HG03469 (cell line): ENCODE measurements around the gene CALD1.

ENCODE experiments used
- ATAC-seq: cut with Tn5 transposase; IDR thresholded peaks from one replicate; pipeline ENCODE4 v1.9.1; 2021; ENCODE audit warnings: mild to moderate bottlenecking, moderate library complexity, moderate number of reproducible peaks; ENCODE audit not compliant: unreplicated experiment

CALD1 gene

GRCh38 chr7:134763960-134764359 lies 15.5 kb upstream of the CALD1 start:
- ATAC-seq: no peak

DNA sequence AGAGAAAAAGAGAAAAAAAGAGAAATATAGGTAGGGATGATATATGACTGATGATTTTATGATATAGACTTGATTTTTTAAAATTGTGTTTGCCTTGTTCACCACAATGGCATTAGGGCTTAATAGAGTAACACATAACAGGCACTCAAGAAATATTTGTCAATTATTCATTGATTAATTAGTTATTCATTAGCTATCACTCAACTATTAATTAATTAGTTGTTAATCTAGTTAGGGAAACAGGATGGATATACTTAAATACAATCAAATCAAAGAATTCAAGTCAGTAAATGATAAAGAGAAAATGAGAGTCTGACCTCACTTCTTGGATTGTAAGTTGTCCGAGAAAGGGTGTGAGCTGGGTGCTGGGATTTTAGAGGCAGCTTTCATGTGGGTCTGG lies 15.1 kb upstream of the CALD1 start:
- no peak for ATAC-seq

GRCh38 chr7:134766779-134767519 lies 12.5 kb upstream of the CALD1 start:
- no peak for ATAC-seq

DNA sequence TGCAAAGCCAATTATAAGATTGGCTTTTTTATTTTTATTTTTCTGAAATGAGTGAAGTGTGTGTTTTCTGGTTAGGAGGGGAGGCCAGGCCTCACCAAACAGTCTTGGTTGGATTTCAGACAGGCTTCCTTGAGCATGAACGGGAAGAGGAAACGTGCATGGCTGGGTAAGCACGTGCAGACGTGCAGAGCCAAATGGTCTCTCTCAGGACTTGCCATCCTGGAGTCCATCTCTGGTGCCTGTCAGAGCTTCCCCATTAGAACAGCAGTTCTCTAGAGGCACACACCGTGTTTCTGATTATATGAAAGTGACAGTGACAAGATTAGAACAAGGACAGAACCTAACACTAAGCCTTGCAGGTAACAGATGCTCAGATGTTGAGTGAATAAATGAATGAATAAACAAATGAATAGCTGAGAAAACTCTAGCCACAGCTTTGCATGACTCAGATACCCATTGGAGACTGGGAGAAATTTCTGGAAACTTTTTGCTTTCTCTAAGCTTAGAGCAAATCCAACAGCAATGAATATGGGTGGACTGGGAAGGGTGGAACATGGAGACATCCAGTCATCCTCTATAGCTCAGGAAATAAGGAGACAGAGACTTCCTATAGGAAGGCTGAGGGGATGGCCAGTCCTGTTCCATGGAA lies 11.8 kb upstream of the CALD1 start:
- no peak for ATAC-seq

GRCh38 chr7:134768243-134768642 lies 11.2 kb upstream of the CALD1 start:
- ATAC-seq: no peak

DNA sequence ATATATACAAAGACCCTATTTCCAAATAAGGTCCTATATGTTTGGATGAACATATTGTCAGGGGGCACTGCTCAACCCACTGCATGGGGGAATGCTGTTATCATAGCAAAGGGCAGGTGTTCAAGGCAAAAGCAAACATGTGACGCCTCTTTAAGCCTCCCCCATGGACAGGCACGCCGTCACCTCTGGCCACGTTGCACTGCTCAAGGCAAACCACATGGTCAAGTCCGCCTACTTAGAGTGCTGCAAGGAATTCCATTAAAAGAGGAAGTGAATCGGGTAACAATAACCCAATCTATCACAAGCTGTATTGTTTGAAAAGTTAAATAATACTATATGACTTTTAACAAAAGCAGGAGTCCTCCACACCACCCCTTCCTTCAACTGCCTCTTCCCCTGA lies 8.8 kb upstream of the CALD1 start:
- no peak for ATAC-seq

GRCh38 chr7:134771111-134771510 lies 8.3 kb upstream of the CALD1 start:
- no peak for ATAC-seq

DNA sequence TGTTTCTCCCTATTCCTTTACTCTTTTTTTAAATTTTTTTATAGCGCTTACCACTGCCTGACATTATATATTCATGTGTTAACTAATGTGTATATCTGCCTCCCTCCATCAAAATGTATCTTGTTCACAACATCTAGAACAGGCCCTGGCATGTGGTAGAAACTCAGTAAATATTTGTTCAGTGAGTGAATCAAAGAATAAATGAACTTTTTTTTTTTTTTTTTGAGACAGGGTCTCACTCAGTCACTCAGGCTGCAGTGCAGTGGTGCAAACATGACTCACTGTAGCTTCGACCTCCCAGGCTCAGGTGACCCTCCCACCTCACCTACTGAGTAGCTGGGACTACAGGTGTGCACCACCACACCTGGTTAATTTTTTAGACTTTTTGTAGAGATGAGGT lies 7.5 kb upstream of the CALD1 start:
- no peak for ATAC-seq

GRCh38 chr7:134772401-134772800 lies 7.0 kb upstream of the CALD1 start:
- no peak for ATAC-seq

- no peak for ATAC-seq
These were observed 6.3 kb upstream of the CALD1 start for GRCh38 chr7:134773164-134773563.

- no peak for ATAC-seq
These were observed 5.3 kb upstream of the CALD1 start for GRCh38 chr7:134774119-134774518.

- ATAC-seq: no peak
These were observed 2.0 kb upstream of the CALD1 start for GRCh38 chr7:134777470-134777869.

- no peak for ATAC-seq
These were observed 1.4 kb upstream of the CALD1 start for GRCh38 chr7:134777908-134778580.

GRCh38 chr7:134779741-134780065 lies 269 bp downstream of the CALD1 start:
- ATAC-seq: no peak

DNA sequence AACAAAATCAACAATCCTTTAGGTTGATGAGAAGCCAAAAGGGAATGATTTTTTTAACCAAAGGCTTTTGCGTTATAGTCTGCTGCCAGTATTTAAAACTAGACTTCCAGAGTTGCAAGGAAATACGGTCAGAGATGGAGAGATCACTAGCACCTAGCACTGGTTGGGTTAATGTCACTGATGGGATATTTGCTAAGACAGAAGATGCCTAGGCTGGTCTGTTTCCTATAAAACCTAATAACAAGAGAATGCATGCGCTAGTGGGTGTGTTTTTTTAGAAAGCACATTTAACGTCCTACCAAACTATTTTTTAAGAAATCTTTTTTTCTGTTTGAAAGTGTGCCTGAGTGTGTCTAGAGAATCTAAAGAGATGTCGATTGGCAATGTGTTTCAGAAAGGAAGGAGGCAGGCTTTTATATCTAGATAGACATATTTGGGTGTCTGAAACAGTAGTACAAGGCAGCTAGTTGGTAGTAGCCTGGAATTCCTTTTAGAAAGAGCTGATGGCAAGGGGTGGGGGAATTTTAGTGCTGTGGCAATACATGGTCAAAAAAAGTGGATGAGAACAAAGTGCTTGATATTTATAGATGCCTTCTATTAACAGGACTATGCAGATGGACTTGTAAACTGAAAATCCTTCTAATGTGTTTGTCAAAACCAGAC lies 863 bp downstream of the CALD1 start:
- no peak for ATAC-seq

- no peak for ATAC-seq
These were observed 1.7 kb downstream of the CALD1 start for GRCh38 chr7:134781171-134781570.

GRCh38 chr7:134782121-134782623 lies 2.7 kb downstream of the CALD1 start:
- ATAC-seq: no peak

- no peak for ATAC-seq
These were observed 4.0 kb downstream of the CALD1 start for GRCh38 chr7:134783294-134784069.

DNA sequence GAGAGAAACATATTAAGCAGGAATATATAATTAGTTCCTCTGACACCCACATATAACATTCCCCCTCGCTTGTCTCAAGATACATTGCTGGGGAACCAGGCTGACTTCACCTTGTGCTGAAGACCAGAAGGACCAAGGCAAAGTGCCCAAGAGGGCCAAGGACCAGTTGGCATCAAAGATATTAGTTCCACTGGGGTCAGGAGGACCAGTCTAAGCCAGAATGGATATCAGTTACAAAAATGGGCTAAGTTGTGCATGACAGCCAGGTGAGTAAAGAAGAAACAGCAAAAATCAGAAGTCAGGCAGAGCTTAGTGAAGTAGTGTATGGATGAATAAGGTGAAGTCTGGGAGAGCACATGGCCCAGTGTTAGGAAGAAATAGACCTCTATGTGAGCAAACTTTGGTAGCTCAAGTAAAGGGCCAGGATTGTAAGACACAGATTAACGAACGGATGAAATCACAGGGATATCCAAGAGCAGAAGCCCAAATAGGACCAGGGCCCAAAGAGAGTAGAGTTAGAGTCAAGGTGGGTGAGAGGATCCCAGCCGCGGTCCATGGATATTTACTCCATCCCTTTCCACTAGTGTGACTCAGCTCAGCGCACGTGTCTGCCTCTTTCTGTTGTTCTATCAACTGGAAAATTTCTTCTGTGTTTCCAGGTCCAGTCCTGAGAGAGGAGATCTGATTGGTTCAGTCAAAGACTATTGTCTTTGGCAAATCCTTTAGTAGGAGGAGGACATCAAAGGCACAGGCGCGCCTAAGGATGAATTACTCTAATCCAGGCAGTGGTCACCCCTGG lies 5.0 kb downstream of the CALD1 start:
- ATAC-seq: no peak

DNA sequence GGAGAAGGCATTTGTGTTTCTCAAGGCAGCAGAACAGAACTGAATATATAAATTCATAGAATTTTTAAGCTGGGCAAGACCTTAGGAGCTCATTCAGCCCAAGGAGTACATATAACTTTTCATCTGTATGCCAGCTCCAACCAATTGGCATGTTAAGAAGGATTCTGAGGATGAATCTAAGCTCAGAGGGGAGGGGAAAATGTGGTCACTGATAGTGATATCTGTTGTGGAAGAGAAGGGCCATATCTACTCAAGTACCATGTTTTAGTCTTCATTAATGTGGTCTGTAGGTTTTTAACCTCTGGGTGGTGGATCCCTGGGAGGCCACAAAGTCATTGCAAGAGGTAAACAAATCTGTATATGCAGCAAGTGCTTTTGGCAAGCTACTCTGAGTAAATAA lies 6.4 kb downstream of the CALD1 start:
- no peak for ATAC-seq
